Activated naive CD4-positive, alpha-beta T cell treated with anti-CD3 and anti-CD28 coated beads, Interleukin-2, amount 50 U/mL, for 72 hours (primary cell): ENCODE results near the gene CDR2L. TPM values are rescaled to one million over a fixed set of nuclear protein-coding genes. Genes with fewer than 3 reads are reported as not detected.
"Not testable (repeated sequence)": the region's sequence is repeated elsewhere in the genome, so short reads cannot be mapped to it uniquely, and the experiment has no call there.

ENCODE experiments used
- ATAC-seq, 2 donors: fragments of 150-1000 bp; cut with Tn5 transposase; 2 replicates each; pipeline ENCODE4 v1.10.0; 2021; ENCODE audit warnings: mild to moderate bottlenecking in 2 of 2, moderate library complexity in 2 of 2
- DNase-seq, 2 donors: peaks; one replicate each; pipeline ENCODE4 v3.0.0; 2021 to 2022; ENCODE audit warnings: low spot score in 2 of 2
- H3K27ac Mint-ChIP-seq, 2 donors: one replicate each; pipeline ENCODE4 v1.8.0; 2022; ENCODE audit warnings: mild to moderate bottlenecking in 2 of 2, mixed read lengths in 2 of 2
- H3K36me3 Mint-ChIP-seq, 2 donors: one replicate each; pipeline ENCODE4 v1.8.0; 2022; ENCODE audit warnings: mixed read lengths in 2 of 2
- H3K9me3 Mint-ChIP-seq, 2 donors: one replicate each; pipeline ENCODE4 v1.8.0; 2022; ENCODE audit warnings: mixed read lengths in 2 of 2
- total RNA-seq, 2 donors: library from RNA; stranded (reverse); gene quantifications; one replicate each; pipeline ENCODE4 v1.2.3, GENCODE V29; 2022

The CDR2L gene
- total RNA-seq, 2 donors from 2014 or later = 1.5 TPM

GRCh38 chr17:74954665-74955421, 32.6 kb upstream of the CDR2L start:
- Mint-ChIP-seq H3K9me3 (no peaks in the 10 kb centered on the region), H3K36me3 (no peaks in the 10 kb centered on the region), H3K27ac (no peak overlapping the region)
- ATAC-seq = no peak
- no peak for DNase-seq

- Mint-ChIP-seq H3K9me3 (no peaks in the 10 kb centered on the region), H3K36me3 (no peaks in the 10 kb centered on the region), H3K27ac (no peak overlapping the region)
- no peak for DNase-seq
- ATAC-seq = no peak
Observed at GRCh38 chr17:74956093-74956492, 31.3 kb upstream of the CDR2L start.

GRCh38 chr17:74957935-74958740, 29.3 kb upstream of the CDR2L start:
- peak; percentile 73 to 94 for DNase-seq
- Mint-ChIP-seq H3K27ac (no peak overlapping the region), H3K36me3 (no peaks in the 10 kb centered on the region), H3K9me3 (no peaks in the 10 kb centered on the region)
- ATAC-seq = peak; percentile 53 to 66

- Mint-ChIP-seq H3K27ac (no peak overlapping the region), H3K36me3 (no peaks in the 10 kb centered on the region), H3K9me3 (no peaks in the 10 kb centered on the region)
- DNase-seq = no peak
- no peak for ATAC-seq
Observed at GRCh38 chr17:74959826-74960515, 27.5 kb upstream of the CDR2L start.

- ATAC-seq = peak; percentile 50 to 68
- peak in 1 of 2 donors; percentile 48 for DNase-seq
- Mint-ChIP-seq H3K36me3 (no peaks in the 10 kb centered on the region), H3K9me3 (no peaks in the 10 kb centered on the region), H3K27ac (no peak overlapping the region)
Observed at GRCh38 chr17:74960570-74961342, 26.7 kb upstream of the CDR2L start.

- ATAC-seq = peak; percentile 75 to 88
- Mint-ChIP-seq H3K27ac (no peak overlapping the region), H3K36me3 (no peaks in the 10 kb centered on the region), H3K9me3 (no peaks in the 10 kb centered on the region)
- peak; percentile 84 to 90 for DNase-seq
Observed at GRCh38 chr17:74961657-74962350, 25.6 kb upstream of the CDR2L start.

- no peak for ATAC-seq
- Mint-ChIP-seq H3K36me3 (no peaks in the 10 kb centered on the region), H3K27ac (no peak overlapping the region), H3K9me3 (no peaks in the 10 kb centered on the region)
- no peak for DNase-seq
Observed at GRCh38 chr17:74962622-74963394, 24.6 kb upstream of the CDR2L start.

GRCh38 chr17:74963656-74964055, 23.8 kb upstream of the CDR2L start:
- no peak for ATAC-seq
- Mint-ChIP-seq H3K27ac (peak overlapping the region in 1 of 2 donors; percentile 50), H3K36me3 (no peaks in the 10 kb centered on the region)

GRCh38 chr17:74964246-74964761, 23.1 kb upstream of the CDR2L start:
- no peak for DNase-seq
- no peaks in the 10 kb centered on the region for H3K36me3 Mint-ChIP-seq
- no peaks in the 10 kb centered on the region for H3K9me3 Mint-ChIP-seq
- H3K27ac Mint-ChIP-seq = no peak overlapping the region
- no peak for ATAC-seq

More at GRCh38 chr17:74963656-74964055, 23.8 kb upstream of the CDR2L start:
- no peak for DNase-seq
- no peaks in the 10 kb centered on the region for H3K9me3 Mint-ChIP-seq

- no peaks in the 10 kb centered on the region for H3K36me3 Mint-ChIP-seq
- DNase-seq (no peak), ATAC-seq (no peak)
- no peaks in the 10 kb centered on the region for H3K9me3 Mint-ChIP-seq
- no peak overlapping the region for H3K27ac Mint-ChIP-seq
Observed at GRCh38 chr17:74964988-74965622, 22.3 kb upstream of the CDR2L start.

GRCh38 chr17:74968361-74968780, 19.1 kb upstream of the CDR2L start:
- no peak for ATAC-seq
- H3K27ac Mint-ChIP-seq = no peak overlapping the region
- H3K9me3 Mint-ChIP-seq = no peaks in the 10 kb centered on the region
- H3K36me3 Mint-ChIP-seq = no peaks in the 10 kb centered on the region
- DNase-seq = no peak

GRCh38 chr17:74969501-74969900, 17.9 kb upstream of the CDR2L start:
- DNase-seq, H3K9me3 Mint-ChIP-seq, H3K27ac Mint-ChIP-seq, ATAC-seq, H3K36me3 Mint-ChIP-seq: not testable (repeated sequence)

GRCh38 chr17:74970395-74970794, 17.0 kb upstream of the CDR2L start:
- Mint-ChIP-seq H3K9me3 (no peaks in the 10 kb centered on the region), H3K27ac (no peak overlapping the region)

GRCh38 chr17:74971069-74971841, 16.2 kb upstream of the CDR2L start:
- DNase-seq (no peak), ATAC-seq (no peak)
- H3K9me3 Mint-ChIP-seq = no peaks in the 10 kb centered on the region
- H3K36me3 Mint-ChIP-seq = no peaks in the 10 kb centered on the region
- no peak overlapping the region for H3K27ac Mint-ChIP-seq

More at GRCh38 chr17:74970395-74970794, 17.0 kb upstream of the CDR2L start:
- DNase-seq (no peak), ATAC-seq (no peak)
- no peaks in the 10 kb centered on the region for H3K36me3 Mint-ChIP-seq
